HG03439 (cell line): Measurements from ENCODE around the gene QSOX2.

Experiments used
- ATAC-seq: cut with Tn5 transposase; IDR thresholded peaks from one replicate; pipeline ENCODE4 v1.9.1; 2021; ENCODE audit warnings: mild to moderate bottlenecking, moderate library complexity; ENCODE audit not compliant: unreplicated experiment

QSOX2 gene

GRCh38 chr9:136245219-136246150, at the start of gene QSOX2:
Gene QSOX2 (minus strand): TSS chr9:136245812. CDS start chr9:136245803, 9 bp downstream.
- ATAC-seq, result peak; percentile 49

GRCh38 chr9:136295055-136295454, 49.4 kb upstream of the QSOX2 start:
- no peak for ATAC-seq

GRCh38 chr9:136294437-136294836, 48.8 kb upstream of the QSOX2 start:
- no peak for ATAC-seq

- no peak for ATAC-seq
Measured at GRCh38 chr9:136293476-136294077, 48.0 kb upstream of the QSOX2 start.

- no peak for ATAC-seq
Measured at GRCh38 chr9:136292591-136293448, 47.2 kb upstream of the QSOX2 start.

GRCh38 chr9:136292026-136292538, 46.5 kb upstream of the QSOX2 start:
- ATAC-seq, result no peak

- no peak for ATAC-seq
Measured at GRCh38 chr9:136291306-136292025, 45.9 kb upstream of the QSOX2 start.

- no peak for ATAC-seq
Measured at GRCh38 chr9:136290508-136291000, 44.9 kb upstream of the QSOX2 start.

- ATAC-seq, result no peak
Measured at GRCh38 chr9:136289651-136290507, 44.3 kb upstream of the QSOX2 start.

GRCh38 chr9:136287960-136288753, 42.5 kb upstream of the QSOX2 start:
- ATAC-seq, result no peak

- ATAC-seq, result no peak
Measured at GRCh38 chr9:136286987-136287379, 41.4 kb upstream of the QSOX2 start.

GRCh38 chr9:136286359-136286986, 40.9 kb upstream of the QSOX2 start:
- no peak for ATAC-seq

- no peak for ATAC-seq
Measured at GRCh38 chr9:136285501-136286358, 40.1 kb upstream of the QSOX2 start.

GRCh38 chr9:136284951-136285350, 39.3 kb upstream of the QSOX2 start:
- no peak for ATAC-seq

- no peak for ATAC-seq
Measured at GRCh38 chr9:136284311-136284710, 38.7 kb upstream of the QSOX2 start.

GRCh38 chr9:136283291-136284235, 38.0 kb upstream of the QSOX2 start:
- ATAC-seq, result no peak
